Gastroesophageal sphincter (tissue), 3 donors: ENCODE results near the gene RALGPS1.

Experiments
- CTCF ChIP-seq, 4 experiments: fragments of 200-600 bp in 2 of 4; fragments of 450-650 bp in 2 of 4; sonication (generic) in 1 of 4; IDR thresholded peaks; one replicate each; pipeline ENCODE4 v1.5.1; 2017 to 2019; ENCODE audit warnings: antibody characterized with exemption in 4 of 4, mild to moderate bottlenecking in 2 of 4, moderate library complexity in 2 of 4
- EP300 ChIP-seq: sonication (generic); formaldehyde crosslinking; IDR thresholded peaks from one replicate; pipeline ENCODE4 v1.6.1; 2017; ENCODE audit warnings: antibody characterized with exemption, mild to moderate bottlenecking
- POLR2A ChIP-seq, 2 donors: fragments of 450-650 bp; IDR thresholded peaks; one replicate each; pipeline ENCODE4 v1.6.1; 2017; ENCODE audit warnings: antibody characterized with exemption in 2 of 2, mild to moderate bottlenecking in 2 of 2, moderate library complexity in 1 of 2
- POLR2AphosphoS5 ChIP-seq: sonication (generic); formaldehyde crosslinking; IDR thresholded peaks from one replicate; pipeline ENCODE4 v1.6.1; 2017; ENCODE audit warnings: antibody characterized with exemption

- TF ChIP-seq CTCF (IDR thresholded peaks at IDR 0.05) (no peak), EP300 (no peak), POLR2A (IDR thresholded peaks at IDR 0.05) (no peak), POLR2AphosphoS5 (peak; percentile 62)
These were observed 70.4 kb downstream of the RALGPS1 start for GRCh38 chr9:126984969-126985368.
